CD14-positive monocyte (primary cell): Measurements from ENCODE around the gene OLFML1. TPM values are rescaled to one million over a fixed set of nuclear protein-coding genes. Genes with fewer than 3 reads are reported as not detected.

Experiments
- DNase-seq, 3 donors: peaks; one replicate each; pipeline ENCODE4 v3.0.0-alpha.2; 2011 to 2022
- H2AFZ ChIP-seq: 2 replicates; pipeline ENCODE4 v1.6.0; 2012; ENCODE audit warnings: mild to moderate bottlenecking, low read depth, low read length, inconsistent platforms; ENCODE audit not compliant: insufficient read depth, poor library complexity, severe bottlenecking
- H3K27ac ChIP-seq, 2 donors: 1 replicate in 1 of 2; 2 replicates in 1 of 2; pipeline ENCODE4 v1.5.1; 2012 to 2013; ENCODE audit warnings: low read length in 2 of 2, control low read depth in 1 of 2, inconsistent platforms in 1 of 2, low read depth in 1 of 2, mild to moderate bottlenecking in 1 of 2
- H3K27me3 ChIP-seq, 2 donors: one replicate each; pipeline versions ENCODE4 v1.6.0 to v1.6.1; 2011 to 2013; ENCODE audit warnings: low read length in 2 of 2; ENCODE audit not compliant: control insufficient read depth in 2 of 2, insufficient read depth in 2 of 2
- H3K36me3 ChIP-seq, 2 donors: replicated peaks in 1 of 2; 1 replicate in 1 of 2; 2 replicates in 1 of 2; pipeline versions ENCODE4 v1.5.1 to v1.6.1; 2012 to 2013; ENCODE audit warnings: low read length in 2 of 2, control low read depth in 1 of 2, inconsistent platforms in 1 of 2, mild to moderate bottlenecking in 1 of 2; ENCODE audit not compliant: insufficient read depth in 2 of 2, control insufficient read depth in 1 of 2
- H3K4me1 ChIP-seq, 2 donors: 1 replicate in 1 of 2; 2 replicates in 1 of 2; pipeline versions ENCODE4 v1.5.1 to v1.6.1; 2012 to 2013; ENCODE audit warnings: low read length in 2 of 2, control low read depth in 1 of 2, inconsistent platforms in 1 of 2, mild to moderate bottlenecking in 1 of 2, moderate library complexity in 1 of 2; ENCODE audit not compliant: insufficient read depth in 2 of 2, control insufficient read depth in 1 of 2
- H3K4me2 ChIP-seq: replicated peaks from 2 replicates; pipeline ENCODE3; 2012; ENCODE audit warnings: low read length, moderate library complexity, mild to moderate bottlenecking; ENCODE audit not compliant: poor library complexity, severe bottlenecking; ENCODE audit errors: extremely low read depth
- H3K4me3 ChIP-seq, 3 experiments: fragments of 200-600 bp in 1 of 3; sonication (generic) in 1 of 3; replicated peaks in 1 of 3; 1 replicate in 2 of 3; 2 replicates in 1 of 3; pipeline ENCODE4 v1.5.1; 2011 to 2013; ENCODE audit warnings: low read length in 3 of 3, mild to moderate bottlenecking in 3 of 3, control low read depth in 2 of 3, low read depth in 2 of 3, inconsistent platforms in 1 of 3, moderate library complexity in 1 of 3
- H3K79me2 ChIP-seq: 2 replicates; pipeline ENCODE4 v1.6.0; 2012; ENCODE audit warnings: mild to moderate bottlenecking, control low read depth, inconsistent platforms, low read length, moderate library complexity; ENCODE audit not compliant: insufficient read depth
- H3K9ac ChIP-seq: 2 replicates; pipeline ENCODE4 v1.6.0; 2017; ENCODE audit warnings: low read length, mild to moderate bottlenecking; ENCODE audit not compliant: insufficient read depth, poor library complexity, severe bottlenecking
- H3K9me3 ChIP-seq, 2 donors: replicated peaks in 1 of 2; 1 replicate in 1 of 2; 2 replicates in 1 of 2; pipeline versions ENCODE4 v1.5.1 to v1.6.1; 2012 to 2013; ENCODE audit warnings: low read length in 2 of 2, control low read depth in 1 of 2; ENCODE audit not compliant: control insufficient read depth in 1 of 2, insufficient read depth in 1 of 2
- H4K20me1 ChIP-seq: 2 replicates; pipeline ENCODE4 v1.6.0; 2012; ENCODE audit warnings: mild to moderate bottlenecking, low read length, control low read depth, moderate library complexity; ENCODE audit not compliant: insufficient read depth
- H3K27ac Mint-ChIP-seq, 7 donors: one replicate each; pipeline ENCODE4 v1.8.0; 2020; ENCODE audit warnings: mild to moderate bottlenecking in 7 of 7, mixed read lengths in 7 of 7, moderate library complexity in 6 of 7, inconsistent platforms in 2 of 7
- H3K27me3 Mint-ChIP-seq, 3 donors: one replicate each; pipeline ENCODE4 v1.8.0; 2021 to 2022; ENCODE audit warnings: low read depth in 3 of 3, mild to moderate bottlenecking in 3 of 3, mixed read lengths in 3 of 3, moderate library complexity in 3 of 3, inconsistent platforms in 1 of 3
- H3K36me3 Mint-ChIP-seq, 2 donors: one replicate each; pipeline ENCODE4 v1.8.0; 2020; ENCODE audit warnings: mixed read lengths in 2 of 2, inconsistent platforms in 1 of 2, mild to moderate bottlenecking in 1 of 2
- H3K4me1 Mint-ChIP-seq: one replicate; pipeline ENCODE4 v1.8.0; 2020; ENCODE audit warnings: mild to moderate bottlenecking, mixed read lengths
- H3K4me3 Mint-ChIP-seq, 2 donors: one replicate each; pipeline ENCODE4 v1.8.0; 2020; ENCODE audit warnings: mild to moderate bottlenecking in 2 of 2, mixed read lengths in 2 of 2, moderate library complexity in 1 of 2
- H3K9me3 Mint-ChIP-seq, 7 donors: one replicate each; pipeline ENCODE4 v1.8.0; 2020 to 2022; ENCODE audit warnings: mixed read lengths in 7 of 7, mild to moderate bottlenecking in 6 of 7, moderate library complexity in 6 of 7, inconsistent platforms in 2 of 7
- WGBS: methylation state at CpG from one replicate; pipeline ENCODE4 v1.1.5; 2013; ENCODE audit warnings: missing lambda C conversion rate; ENCODE audit not compliant: insufficient coverage; 5-methylcytosine and 5-hydroxymethylcytosine counted together
- intact Hi-C, 2 donors: fragments of 100-400 bp; cut with micrococcal nuclease; formaldehyde crosslinking; loops; one replicate each; pipeline versions ENCODE4 v1.15.0 to v1.15.1; 2023
- polyA plus RNA-seq, 3 donors: library from polyadenylated mRNA; depleted of rRNA in 1 of 3; unstranded in 2 of 3; stranded (reverse) in 1 of 3; fragments of 300-500 nt in 2 of 3; fragments of >200 nt in 1 of 3; fragmentation: Illumina TruSeq in 2 of 3; gene quantifications; 1 replicate in 2 of 3; 2 replicates in 1 of 3; pipeline ENCODE4 v1.2.3, GENCODE V29; 2012 to 2021
- TF ChIP-seq, protein P1 (sequence below): fragments of 200-600 bp; IDR thresholded peaks from one replicate; pipeline ENCODE4 v1.8.0; 2022; ENCODE audit warnings: antibody characterized with exemption, mild to moderate bottlenecking

Gene OLFML1
- polyA plus RNA-seq, 3 donors, result 0.11 to 0.17 TPM; not detected in 1

DNA sequence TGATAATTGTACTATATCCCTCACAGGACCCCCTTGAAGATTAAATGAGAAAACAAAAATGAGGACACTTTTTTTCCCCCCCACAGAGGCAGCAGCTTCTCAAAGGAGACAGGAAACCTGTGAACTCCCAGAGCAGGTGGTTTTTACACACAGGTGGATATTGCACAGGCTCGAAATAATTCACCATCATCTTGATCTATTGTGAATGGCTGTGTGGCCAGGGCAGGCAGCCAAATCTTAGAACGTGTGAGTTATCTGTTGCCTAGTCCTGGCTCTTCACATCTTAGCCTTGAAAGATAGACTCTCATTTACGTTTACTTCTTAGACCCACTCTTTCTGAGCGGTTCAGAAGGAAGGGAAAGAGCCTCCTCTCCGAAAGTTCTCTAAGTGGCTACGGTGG lies 52.0 kb downstream of the OLFML1 start:
- Histone ChIP-seq H2AFZ (no peak overlapping the region), H3K36me3 (peaks cover 0 to 4% of the 10 kb centered on the region in 2 donors), H3K9me3 (no peaks in the 10 kb centered on the region), H3K27ac (no peak overlapping the region), H3K27me3 (no peaks in the 10 kb centered on the region), H3K9ac (no peak overlapping the region), H3K4me3 (no peak overlapping the region), H3K4me1 (peaks cover 8 to 11% of the 10 kb centered on the region in 2 donors), H3K4me2 (no peak overlapping the region), H4K20me1 (peaks cover 98% of the 10 kb centered on the region), H3K79me2 (no peaks in the 10 kb centered on the region)
- no peak overlapping the region for H3K4me3 Mint-ChIP-seq
- TF ChIP-seq, protein P1, sequence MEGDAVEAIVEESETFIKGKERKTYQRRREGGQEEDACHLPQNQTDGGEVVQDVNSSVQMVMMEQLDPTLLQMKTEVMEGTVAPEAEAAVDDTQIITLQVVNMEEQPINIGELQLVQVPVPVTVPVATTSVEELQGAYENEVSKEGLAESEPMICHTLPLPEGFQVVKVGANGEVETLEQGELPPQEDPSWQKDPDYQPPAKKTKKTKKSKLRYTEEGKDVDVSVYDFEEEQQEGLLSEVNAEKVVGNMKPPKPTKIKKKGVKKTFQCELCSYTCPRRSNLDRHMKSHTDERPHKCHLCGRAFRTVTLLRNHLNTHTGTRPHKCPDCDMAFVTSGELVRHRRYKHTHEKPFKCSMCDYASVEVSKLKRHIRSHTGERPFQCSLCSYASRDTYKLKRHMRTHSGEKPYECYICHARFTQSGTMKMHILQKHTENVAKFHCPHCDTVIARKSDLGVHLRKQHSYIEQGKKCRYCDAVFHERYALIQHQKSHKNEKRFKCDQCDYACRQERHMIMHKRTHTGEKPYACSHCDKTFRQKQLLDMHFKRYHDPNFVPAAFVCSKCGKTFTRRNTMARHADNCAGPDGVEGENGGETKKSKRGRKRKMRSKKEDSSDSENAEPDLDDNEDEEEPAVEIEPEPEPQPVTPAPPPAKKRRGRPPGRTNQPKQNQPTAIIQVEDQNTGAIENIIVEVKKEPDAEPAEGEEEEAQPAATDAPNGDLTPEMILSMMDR, result no peak
- no peak overlapping the region for H3K27ac Mint-ChIP-seq
- 93% methylated on average over 4 of the region's 6 CpGs for WGBS
- peaks cover 0 to 2% (median 0%) of the 10 kb centered on the region in 7 donors for H3K9me3 Mint-ChIP-seq
- DNase-seq, result no peak
- H3K4me1 Mint-ChIP-seq, result peaks cover 32% of the 10 kb centered on the region
- peaks cover 3 to 19% (median 18%) of the 10 kb centered on the region in 3 donors for H3K27me3 Mint-ChIP-seq
- intact Hi-C loops, result no loop called here
- H3K36me3 Mint-ChIP-seq, result peaks cover 6 to 23% of the 10 kb centered on the region in 2 donors

DNA sequence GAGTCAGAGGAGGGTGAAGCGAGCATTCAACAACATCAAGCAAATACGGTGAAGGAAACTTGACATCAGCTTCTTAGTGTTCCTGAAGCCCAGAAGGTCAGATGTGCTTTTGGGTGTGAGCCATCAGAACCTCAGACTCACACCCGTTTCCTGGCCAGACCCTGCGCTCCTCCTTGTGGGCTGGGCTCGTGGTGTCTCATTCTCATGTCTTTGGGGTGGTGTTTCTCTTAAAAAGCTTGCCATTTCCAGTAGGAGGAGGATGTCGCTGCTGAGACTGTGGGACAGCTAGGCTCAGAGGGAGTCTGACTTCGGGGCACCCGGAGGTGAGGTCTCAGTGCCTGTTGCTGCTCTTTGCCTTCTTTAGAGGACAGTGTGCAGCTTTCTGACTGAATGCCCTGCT lies 52.7 kb downstream of the OLFML1 start:
- Histone ChIP-seq H2AFZ (no peak overlapping the region), H3K4me1 (peaks cover 8 to 11% of the 10 kb centered on the region in 2 donors), H3K27ac (no peak overlapping the region), H3K36me3 (no peaks in the 10 kb centered on the region), H3K9me3 (no peaks in the 10 kb centered on the region), H3K27me3 (no peaks in the 10 kb centered on the region), H4K20me1 (peaks cover 98% of the 10 kb centered on the region), H3K9ac (no peak overlapping the region), H3K4me2 (no peak overlapping the region), H3K79me2 (no peaks in the 10 kb centered on the region), H3K4me3 (no peak overlapping the region)
- Mint-ChIP-seq H3K36me3 (peaks cover 6 to 24% of the 10 kb centered on the region in 2 donors), H3K4me3 (no peak overlapping the region), H3K4me1 (peaks cover 32% of the 10 kb centered on the region), H3K27ac (peak overlapping the region in 1 of 7 donors; percentile 7), H3K9me3 (peaks cover 0 to 2% (median 0%) of the 10 kb centered on the region in 7 donors), H3K27me3 (peaks cover 3 to 21% (median 18%) of the 10 kb centered on the region in 3 donors)
- DNase-seq, result no peak
- 61% methylated on average over 8 of the region's 8 CpGs for WGBS
- intact Hi-C loops, result no loop called here
- TF ChIP-seq, protein P1, result no peak
